Caco-2 (cell line): ENCODE measurements around the gene CEACAM20. TPM values are rescaled to one million over a fixed set of nuclear protein-coding genes. Genes with fewer than 3 reads are reported as not detected.
"Not testable (repeated sequence)": the region's sequence is repeated elsewhere in the genome, so short reads cannot be mapped to it uniquely, and the experiment has no call there.

Experiments used
- BruUV-seq: library from RNA; stranded (reverse); fragments of 400-500 nt; replicated peaks from 2 replicates; lab custom pipeline; 2021; lab: Mats Ljungman, UMichigan
- CTCF ChIA-PET: fragments of 300-600 bp; sonication (Branson Sonifier 250); formaldehyde crosslinking; loops from one replicate; lab custom pipeline; 2022; ENCODE audit warnings: antibody characterized with exemption; lab: Charles Lee
- POLR2A ChIA-PET: fragments of 300-600 bp; sonication (Branson Sonifier 250); formaldehyde crosslinking; loops from one replicate; lab custom pipeline; 2022; ENCODE audit warnings: antibody characterized with exemption; lab: Charles Lee
- DNase-seq, 2 experiments: peaks; one replicate each; pipeline versions ENCODE4 v3.0.0 to v3.0.0-alpha.2; 2020 to 2022
- H3K27me3 ChIP-seq: replicated peaks from 2 replicates; pipeline ENCODE4 v1.6.0; 2011; ENCODE audit warnings: low read length; ENCODE audit not compliant: control insufficient read depth, insufficient read depth
- H3K36me3 ChIP-seq: 2 replicates; pipeline ENCODE4 v1.5.1; 2011; ENCODE audit warnings: low read length; ENCODE audit not compliant: control insufficient read depth, insufficient read depth
- H3K4me1 ChIP-seq: fragments of 250-450 bp; sonication (Bioruptor Pico); 2 replicates; pipeline ENCODE4 v1.5.1; 2020; ENCODE audit warnings: mild to moderate bottlenecking
- H3K4me3 ChIP-seq: 2 replicates; pipeline ENCODE4 v1.5.1; 2011; ENCODE audit warnings: low read depth, mild to moderate bottlenecking, control low read depth, low read length
- H3K9me3 ChIP-seq: fragments of 250-450 bp; sonication (Bioruptor Pico); 2 replicates; pipeline ENCODE4 v1.5.1; 2020; ENCODE audit warnings: mild to moderate bottlenecking, moderate library complexity
- H3K27ac Mint-ChIP-seq: one replicate; pipeline ENCODE4 v1.8.0; 2022; ENCODE audit warnings: mixed read lengths; ENCODE audit not compliant: unreplicated experiment
- H3K27me3 Mint-ChIP-seq: one replicate; pipeline ENCODE4 v1.8.0; 2022; ENCODE audit warnings: mixed read lengths; ENCODE audit not compliant: insufficient read depth, unreplicated experiment
- H3K36me3 Mint-ChIP-seq: one replicate; pipeline ENCODE4 v1.8.0; 2022; ENCODE audit warnings: mild to moderate bottlenecking, mixed read lengths; ENCODE audit not compliant: insufficient read depth, unreplicated experiment
- H3K4me1 Mint-ChIP-seq: one replicate; pipeline ENCODE4 v1.8.0; 2022; ENCODE audit warnings: low read depth, mixed read lengths; ENCODE audit not compliant: unreplicated experiment
- H3K4me3 Mint-ChIP-seq: one replicate; pipeline ENCODE4 v1.8.0; 2022; ENCODE audit warnings: mild to moderate bottlenecking, moderate library complexity, mixed read lengths; ENCODE audit not compliant: unreplicated experiment
- H3K9me3 Mint-ChIP-seq: one replicate; pipeline ENCODE4 v1.8.0; 2022; ENCODE audit warnings: mixed read lengths; ENCODE audit not compliant: unreplicated experiment
- intact Hi-C: fragments of 100-400 bp; cut with micrococcal nuclease; formaldehyde crosslinking; loops from one replicate; pipeline ENCODE4 v1.10.0; 2022; ENCODE audit not compliant: unreplicated experiment
- total RNA-seq: library from RNA; stranded (reverse); gene quantifications from 2 replicates; pipeline ENCODE4 v1.2.3, GENCODE V29; 2022
- TF ChIP-seq, protein P1 (sequence below), 2 experiments: fragments of 200-600 bp in 1 of 2; IDR thresholded peaks; 1 replicate in 1 of 2; 2 replicates in 1 of 2; pipeline versions ENCODE4 v1.5.1 to v1.8.0; 2011 to 2022; ENCODE audit warnings: antibody characterized with exemption in 1 of 2, control low read depth in 1 of 2, inconsistent platforms in 1 of 2, low read depth in 1 of 2, low read length in 1 of 2, mild to moderate bottlenecking in 1 of 2, moderate library complexity in 1 of 2; ENCODE audit not compliant: insufficient read depth in 1 of 2, severe bottlenecking in 1 of 2, unreplicated experiment in 1 of 2

The CEACAM20 gene
- total RNA-seq, 1 experiment from 2014 or later: not detected

DNA sequence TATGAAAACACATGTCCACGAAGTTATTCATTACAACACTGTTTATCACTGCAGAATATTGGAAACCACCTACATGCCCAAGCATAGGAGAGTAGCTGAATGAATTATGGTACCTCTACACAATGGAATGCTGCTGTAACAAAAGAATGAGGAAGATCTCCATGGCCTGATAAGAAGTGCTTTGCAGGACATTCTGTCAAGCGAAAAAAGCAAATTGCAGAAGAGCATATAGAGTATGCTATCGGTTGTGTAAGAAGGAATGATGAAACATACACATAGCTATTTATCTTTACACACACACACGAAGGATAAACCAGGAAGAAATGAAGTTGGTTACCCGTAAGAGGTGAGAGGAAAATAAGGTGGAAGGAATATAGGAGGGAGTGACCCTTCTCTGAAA is 37.5 kb upstream of the CEACAM20 start:
- Histone ChIP-seq H3K4me1 (peaks cover 23% of the 10 kb centered on the region), H3K36me3 (no peaks in the 10 kb centered on the region), H3K27me3 (no peaks in the 10 kb centered on the region), H3K4me3 (no peak overlapping the region), H3K9me3 (peaks cover 3% of the 10 kb centered on the region; the same call in 1 of the 2 replicates)
- peaks cover 15% of the 10 kb centered on the region for H3K4me1 Mint-ChIP-seq
- ChIA-PET POLR2A (no interaction called here), CTCF (interaction anchor here (1.0 kb wide), 1 partner anchor 10 kb away, joined by 4 read pairs; no protein-coding TSS in a partner anchor)
- H3K27ac Mint-ChIP-seq: no peak overlapping the region
- no peaks in the 10 kb centered on the region for H3K9me3 Mint-ChIP-seq
- BruUV-seq: no TSS peak
- H3K36me3 Mint-ChIP-seq: no peaks in the 10 kb centered on the region
- TF ChIP-seq, protein P1, sequence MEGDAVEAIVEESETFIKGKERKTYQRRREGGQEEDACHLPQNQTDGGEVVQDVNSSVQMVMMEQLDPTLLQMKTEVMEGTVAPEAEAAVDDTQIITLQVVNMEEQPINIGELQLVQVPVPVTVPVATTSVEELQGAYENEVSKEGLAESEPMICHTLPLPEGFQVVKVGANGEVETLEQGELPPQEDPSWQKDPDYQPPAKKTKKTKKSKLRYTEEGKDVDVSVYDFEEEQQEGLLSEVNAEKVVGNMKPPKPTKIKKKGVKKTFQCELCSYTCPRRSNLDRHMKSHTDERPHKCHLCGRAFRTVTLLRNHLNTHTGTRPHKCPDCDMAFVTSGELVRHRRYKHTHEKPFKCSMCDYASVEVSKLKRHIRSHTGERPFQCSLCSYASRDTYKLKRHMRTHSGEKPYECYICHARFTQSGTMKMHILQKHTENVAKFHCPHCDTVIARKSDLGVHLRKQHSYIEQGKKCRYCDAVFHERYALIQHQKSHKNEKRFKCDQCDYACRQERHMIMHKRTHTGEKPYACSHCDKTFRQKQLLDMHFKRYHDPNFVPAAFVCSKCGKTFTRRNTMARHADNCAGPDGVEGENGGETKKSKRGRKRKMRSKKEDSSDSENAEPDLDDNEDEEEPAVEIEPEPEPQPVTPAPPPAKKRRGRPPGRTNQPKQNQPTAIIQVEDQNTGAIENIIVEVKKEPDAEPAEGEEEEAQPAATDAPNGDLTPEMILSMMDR (IDR thresholded peaks at IDR 0.05; ENCODE audit: insufficient read depth in 1 of 2, low read depth in 1 of 2, low read length in 1 of 2, severe bottlenecking in 1 of 2, unreplicated experiment in 1 of 2): no peak
- H3K27me3 Mint-ChIP-seq: no peaks in the 10 kb centered on the region
- intact Hi-C loops: no loop called here
- DNase-seq: no peak
- peak overlapping the region; percentile 5 for H3K4me3 Mint-ChIP-seq

DNA sequence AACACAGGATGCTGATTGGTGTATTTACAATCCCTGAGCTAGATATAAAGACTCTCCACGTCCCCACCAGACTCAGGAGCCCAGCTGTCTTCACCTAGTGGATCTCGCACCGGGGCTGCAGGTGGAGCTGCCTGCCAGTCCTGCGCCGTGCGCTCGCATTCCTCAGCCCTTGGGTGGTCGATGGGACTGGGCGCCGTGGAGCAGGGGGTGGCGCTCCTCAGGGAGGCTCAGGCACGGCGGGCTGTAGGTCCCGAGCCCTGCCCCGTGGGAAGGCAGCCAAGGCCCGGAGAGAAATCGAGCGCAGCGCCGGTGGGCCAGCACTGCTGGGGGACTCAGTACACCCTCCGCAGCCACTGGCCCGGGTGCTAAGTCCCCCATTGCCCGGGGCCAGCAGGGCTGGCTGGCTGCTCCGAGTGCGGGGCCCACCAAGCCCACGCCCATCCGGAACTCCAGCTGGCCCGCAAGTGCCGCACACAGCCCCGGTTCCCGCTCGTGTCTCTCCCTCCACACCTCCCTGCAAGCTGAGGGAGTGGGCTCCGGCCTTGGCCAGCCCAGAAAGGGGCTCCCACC is 33.7 kb upstream of the CEACAM20 start:
- H3K27me3 Mint-ChIP-seq, POLR2A ChIA-PET, CTCF ChIA-PET, H3K27ac Mint-ChIP-seq, intact Hi-C loops, H3K36me3 Mint-ChIP-seq, H3K9me3 Mint-ChIP-seq, H3K9me3 ChIP-seq, DNase-seq, H3K27me3 ChIP-seq, H3K36me3 ChIP-seq, BruUV-seq, H3K4me3 ChIP-seq, H3K4me3 Mint-ChIP-seq: not testable (repeated sequence)
- H3K4me1 Mint-ChIP-seq: peaks cover 23% of the 10 kb centered on the region
- H3K4me1 ChIP-seq: peaks cover 12% of the 10 kb centered on the region; the same call in 1 of the 2 replicates

DNA sequence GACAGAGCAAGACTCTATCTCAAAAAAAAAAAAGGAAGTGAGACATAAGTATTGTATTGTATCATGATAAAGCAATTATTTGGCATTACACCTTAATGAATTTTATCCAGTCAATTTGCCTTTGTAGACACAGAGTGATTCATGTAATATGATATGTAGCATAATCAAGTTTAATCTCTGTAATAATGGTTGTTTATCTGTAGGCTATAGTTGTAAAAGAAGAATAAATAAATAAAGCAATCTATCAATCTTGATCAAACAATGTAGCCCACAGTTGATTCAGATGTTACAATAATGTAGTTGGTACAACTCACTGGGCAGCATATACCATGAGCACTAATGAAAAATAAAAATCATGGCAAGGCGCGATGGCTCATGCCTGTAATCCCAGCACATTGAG is 28.5 kb upstream of the CEACAM20 start:
- H3K27me3 Mint-ChIP-seq: no peaks in the 10 kb centered on the region
- no TSS peak for BruUV-seq
- intact Hi-C loops: no loop called here
- CTCF ChIA-PET: no interaction called here
- H3K4me3 Mint-ChIP-seq: no peak overlapping the region
- DNase-seq: no peak
- no peaks in the 10 kb centered on the region for H3K36me3 ChIP-seq
- H3K4me1 ChIP-seq: no peaks in the 10 kb centered on the region
- H3K27me3 ChIP-seq: no peaks in the 10 kb centered on the region
- H3K4me3 ChIP-seq: no peak overlapping the region
- POLR2A ChIA-PET: no interaction called here
- TF ChIP-seq, protein P1 (IDR thresholded peaks at IDR 0.05; ENCODE audit: insufficient read depth in 1 of 2, low read depth in 1 of 2, low read length in 1 of 2, severe bottlenecking in 1 of 2, unreplicated experiment in 1 of 2): no peak
- peaks cover 3% of the 10 kb centered on the region; the same call in 1 of the 2 replicates for H3K9me3 ChIP-seq
- no peak overlapping the region for H3K27ac Mint-ChIP-seq
- no peaks in the 10 kb centered on the region for H3K36me3 Mint-ChIP-seq
- H3K9me3 Mint-ChIP-seq: no peaks in the 10 kb centered on the region
- peaks cover 23% of the 10 kb centered on the region for H3K4me1 Mint-ChIP-seq
